Endothelial cell of umbilical vein (primary cell): ENCODE data around the gene GTF2E1. TPM values are rescaled to one million over a fixed set of nuclear protein-coding genes. Genes with fewer than 3 reads are reported as not detected.

Source experiments
- BruUV-seq: library from RNA; stranded (reverse); fragments of 400-500 nt; replicated peaks from 2 replicates; lab custom pipeline; 2021; lab: Mats Ljungman, UMichigan
- CTCF ChIA-PET: fragments of 300-600, 350-600 bp; sonication (Branson Sonifier 250); formaldehyde crosslinking; loops from one replicate; lab custom pipeline; 2021; ENCODE audit warnings: antibody characterized with exemption, inconsistent platforms; lab: Charles Lee
- POLR2A ChIA-PET: fragments of 300-600, 350-600 bp; sonication (Branson Sonifier 250); formaldehyde crosslinking; loops from one replicate; lab custom pipeline; 2021; ENCODE audit warnings: antibody characterized with exemption, inconsistent platforms; lab: Charles Lee
- DNase-seq: peaks from one replicate; pipeline ENCODE4 v3.0.0-alpha.2; 2011; ENCODE audit warnings: low read depth, low spot score
- FAIRE-seq: peaks from 2 replicates; lab custom pipeline; 2011; peaks lifted over from hg19 to GRCh38; lab: Jason Lieb, UNC
- H2AFZ ChIP-seq: 2 replicates; pipeline ENCODE4 v1.6.0; 2012; ENCODE audit warnings: low read depth, low read length, control low read depth, inconsistent platforms
- H3K27ac ChIP-seq: 2 replicates; pipeline ENCODE4 v1.5.1; 2011; ENCODE audit warnings: low read depth, mild to moderate bottlenecking, control low read depth, low read length, moderate library complexity; ENCODE audit not compliant: insufficient read depth
- H3K27me3 ChIP-seq, 2 experiments: 2 replicates each; pipeline versions ENCODE4 v1.6.0 to v1.6.1; 2011; ENCODE audit warnings: low read length in 2 of 2, mixed read lengths in 1 of 2; ENCODE audit not compliant: control insufficient read depth in 2 of 2, insufficient read depth in 2 of 2
- H3K36me3 ChIP-seq, 2 experiments: 2 replicates in 1 of 2; 3 replicates in 1 of 2; pipeline ENCODE4 v1.5.1; 2011; ENCODE audit warnings: low read length in 2 of 2, mild to moderate bottlenecking in 1 of 2, moderate library complexity in 1 of 2; ENCODE audit not compliant: control insufficient read depth in 2 of 2, insufficient read depth in 2 of 2; ENCODE audit errors: extremely low read depth in 1 of 2
- H3K4me1 ChIP-seq: 3 replicates; pipeline ENCODE4 v1.5.1; 2011; ENCODE audit warnings: mild to moderate bottlenecking, low read length; ENCODE audit not compliant: control insufficient read depth, insufficient read depth; ENCODE audit errors: extremely low read depth
- H3K4me2 ChIP-seq: 2 replicates; pipeline ENCODE4 v1.6.1; 2011; ENCODE audit warnings: low read length, control low read depth, mixed read lengths; ENCODE audit not compliant: insufficient read depth
- H3K4me3 ChIP-seq, 3 experiments: fragments of 200-600 bp in 1 of 3; sonication (generic), shearing (Covaris generic) in 1 of 3; replicated peaks in 1 of 3; 2 replicates each; pipeline ENCODE4 v1.5.1; 2011 to 2016; ENCODE audit warnings: control low read depth in 3 of 3, low read length in 3 of 3, mild to moderate bottlenecking in 2 of 3, inconsistent platforms in 1 of 3, low read depth in 1 of 3, moderate library complexity in 1 of 3; ENCODE audit not compliant: insufficient read depth in 1 of 3
- H3K79me2 ChIP-seq: 2 replicates; pipeline ENCODE4 v1.6.0; 2012; ENCODE audit warnings: low read length, inconsistent platforms; ENCODE audit not compliant: control insufficient read depth, insufficient read depth
- H3K9ac ChIP-seq: replicated peaks from 2 replicates; pipeline ENCODE3; 2011; ENCODE audit warnings: low read length, control low read depth; ENCODE audit not compliant: insufficient read depth; ENCODE audit errors: extremely low read depth
- H3K9me1 ChIP-seq: replicated peaks from 3 replicates; pipeline ENCODE4 v1.6.0; 2011; ENCODE audit warnings: mild to moderate bottlenecking, low read length; ENCODE audit not compliant: control insufficient read depth, insufficient read depth; ENCODE audit errors: extremely low read depth
- H3K9me3 ChIP-seq: replicated peaks from 2 replicates; pipeline ENCODE4 v1.5.1; 2012; ENCODE audit warnings: low read length, inconsistent platforms; ENCODE audit not compliant: control insufficient read depth, insufficient read depth
- H4K20me1 ChIP-seq: replicated peaks from 2 replicates; pipeline ENCODE3; 2011; ENCODE audit warnings: mild to moderate bottlenecking, low read length; ENCODE audit not compliant: control insufficient read depth, insufficient read depth; ENCODE audit errors: extremely low read depth
- CTCF ChIP-seq, 2 donors: IDR thresholded peaks; 1 replicate in 1 of 2; 2 replicates in 1 of 2; pipeline ENCODE4 v1.5.1; 2011; ENCODE audit warnings: low read length in 2 of 2, mild to moderate bottlenecking in 2 of 2, moderate library complexity in 2 of 2, control low read depth in 1 of 2, inconsistent platforms in 1 of 2, low read depth in 1 of 2; ENCODE audit not compliant: insufficient read depth in 1 of 2; ENCODE audit errors: extremely low read depth in 1 of 2
- EZH2 ChIP-seq: IDR thresholded peaks from 2 replicates; pipeline ENCODE4 v1.6.1; 2012; ENCODE audit warnings: borderline replicate concordance, low read depth, mild to moderate bottlenecking, moderate library complexity, low read length, inconsistent platforms; ENCODE audit not compliant: severe bottlenecking
- FOS ChIP-seq: IDR thresholded peaks from 2 replicates; pipeline ENCODE4 v1.6.1; 2011; ENCODE audit warnings: mild to moderate bottlenecking, low read length, moderate library complexity, borderline replicate concordance; ENCODE audit not compliant: insufficient read depth
- MAX ChIP-seq: IDR thresholded peaks from 2 replicates; pipeline ENCODE4 v1.6.1; 2011; ENCODE audit not compliant: insufficient read depth, insufficient read length
- MYC ChIP-seq: IDR thresholded peaks from one replicate; pipeline ENCODE4 v1.6.1; 2011; ENCODE audit warnings: mild to moderate bottlenecking, low read depth, low read length
- POLR2AphosphoS5 ChIP-seq: IDR thresholded peaks from 2 replicates; pipeline ENCODE4 v1.6.1; 2012; ENCODE audit warnings: low read depth, mild to moderate bottlenecking, control low read depth, low read length, moderate library complexity; ENCODE audit not compliant: insufficient read depth
- dilution Hi-C: fragments of 300-500 bp; cut with MboI; formaldehyde crosslinking; loops from one replicate; pipeline ENCODE4 v1.15.0; 2019; ENCODE audit warnings: low sequenced_read_pairs; ENCODE audit not compliant: extremely low pct_ligation_motif_present
- intact Hi-C: fragments of 100-400 bp; cut with micrococcal nuclease; formaldehyde crosslinking; loops from one replicate; pipeline ENCODE4 v1.10.0; 2022
- polyA plus RNA-seq, 4 experiments: library from polyadenylated mRNA; depleted of rRNA in 3 of 4; stranded (reverse) in 3 of 4; unstranded in 1 of 4; fragments of >200 nt; gene quantifications; 2 replicates each; pipeline versions ENCODE4 v1.2.1 to v1.2.3, GENCODE V29; 2011 to 2012; ENCODE audit warnings: missing spikeins in 1 of 4
- total RNA-seq: library from RNA; stranded (reverse); gene quantifications from 2 replicates; pipeline ENCODE4 v1.2.3, GENCODE V29; 2021

GTF2E1 gene
- total and polyA plus RNA-seq, 2 donors (not counting 3 experiments of a cell fraction or from before 2014, with no cell fraction given): 10.6 to 27.7 TPM

DNA sequence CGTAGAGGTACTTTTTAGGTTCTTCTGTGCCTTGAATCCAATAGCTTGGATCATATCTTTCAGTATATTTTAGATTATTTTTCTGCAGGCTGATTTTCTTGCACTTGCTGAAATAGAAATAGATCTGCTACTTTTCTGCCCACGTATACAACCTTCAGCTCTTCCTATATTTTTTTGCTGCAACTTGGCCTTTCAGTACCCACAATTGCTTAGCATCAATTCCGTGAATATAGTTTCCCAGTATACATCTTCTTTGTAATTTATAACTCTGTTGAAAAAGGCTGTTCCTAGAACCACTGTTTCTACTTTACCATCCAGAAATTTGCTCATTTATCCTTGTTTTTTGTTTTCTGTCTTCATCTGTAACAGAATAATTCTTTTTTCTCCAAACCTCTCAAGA lies 36.2 kb downstream of the GTF2E1 start:
- H3K9ac ChIP-seq: no peak overlapping the region
- ChIA-PET CTCF (interaction anchor here (1.3 to 3.3 kb wide), 2 partner anchors 16 to 218 kb away, joined by 3 to 23 read pairs; no protein-coding TSS in a partner anchor), POLR2A (no interaction called here)
- H3K4me3 ChIP-seq: no peak overlapping the region
- FAIRE-seq (no peak), DNase-seq (no peak)
- H3K9me3 ChIP-seq: no peaks in the 10 kb centered on the region
- intact Hi-C loops (no loop called here), dilution Hi-C loops (no loop called here)
- peaks cover 26% of the 10 kb centered on the region for H3K4me1 ChIP-seq
- H3K79me2 ChIP-seq: peaks cover 9% of the 10 kb centered on the region
- peaks cover 5 to 7% of the 10 kb centered on the region in 2 experiments for H3K36me3 ChIP-seq
- H3K9me1 ChIP-seq: no peaks in the 10 kb centered on the region
- H2AFZ ChIP-seq: no peak overlapping the region
- no peak overlapping the region for H3K27ac ChIP-seq
- H3K4me2 ChIP-seq: no peak overlapping the region
- TF ChIP-seq EZH2: no peak
- no peak for TF ChIP-seq CTCF (IDR thresholded peaks at IDR 0.05; ENCODE audit: extremely low read depth in 1 of 2, insufficient read depth in 1 of 2, low read depth in 1 of 2, low read length in 2 of 2)
- no peak for TF ChIP-seq MAX
- TF ChIP-seq MYC: no peak
- TF ChIP-seq FOS: no peak
- no peak for TF ChIP-seq POLR2AphosphoS5
- no peaks in the 10 kb centered on the region for H3K27me3 ChIP-seq
- H4K20me1 ChIP-seq: no peaks in the 10 kb centered on the region
- no TSS peak for BruUV-seq
